SK-N-SH (cell line): ENCODE results near the gene MYO1F. TPM values are rescaled to one million over a fixed set of nuclear protein-coding genes. Genes with fewer than 3 reads are reported as not detected.

Source experiments
- CTCF ChIA-PET: fragments of 300-600, 350-600 bp; formaldehyde crosslinking; extraction: SDS; loops from one replicate; lab custom pipeline; 2021; lab: Yijun Ruan, JAX
- POLR2A ChIA-PET: fragments of 350-600 bp; sonication (Branson Sonifier 250); formaldehyde crosslinking; extraction: SDS; loops from one replicate; lab custom pipeline; 2020; ENCODE audit warnings: antibody characterized with exemption, inconsistent platforms; lab: Yijun Ruan, JAX
- DNase-seq: peaks from one replicate; pipeline ENCODE4 v3.0.0; 2012
- H2AFZ ChIP-seq: fragments of 200-600 bp; sonication (generic); 2 replicates; pipeline ENCODE4 v1.8.1; 2016; ENCODE audit warnings: antibody characterized with exemption, mild to moderate bottlenecking, low read depth
- H3F3A ChIP-seq: fragments of 200-600 bp; sonication (generic); replicated peaks from 2 replicates; pipeline ENCODE3; 2016; ENCODE audit warnings: antibody characterized with exemption, mild to moderate bottlenecking; ENCODE audit not compliant: insufficient read depth
- H3K27ac ChIP-seq, 2 experiments: fragments of 200-500 bp in 1 of 2; fragments of 200-600 bp in 1 of 2; sonication (Bioruptor generic) in 1 of 2; sonication (generic), shearing (Covaris generic) in 1 of 2; 2 replicates each; pipeline versions ENCODE4 v1.5.1 to v1.6.1; 2014 to 2016; ENCODE audit warnings: low read depth in 2 of 2, inconsistent platforms in 1 of 2, low read length in 1 of 2, mild to moderate bottlenecking in 1 of 2, mixed read lengths in 1 of 2
- H3K27me3 ChIP-seq: fragments of 200-600 bp; sonication (generic), shearing (Covaris generic); 2 replicates; pipeline ENCODE4 v1.6.1; 2016; ENCODE audit warnings: mixed run types; ENCODE audit not compliant: insufficient read depth
- H3K36me3 ChIP-seq, 2 experiments: fragments of 200-500 bp in 1 of 2; fragments of 200-600 bp in 1 of 2; sonication (Bioruptor generic) in 1 of 2; sonication (generic) in 1 of 2; replicated peaks in 1 of 2; 2 replicates each; pipeline versions ENCODE3 to v1.5.1; 2014 to 2016; ENCODE audit warnings: low read length in 1 of 2, mild to moderate bottlenecking in 1 of 2; ENCODE audit not compliant: insufficient read depth in 2 of 2, control insufficient read depth in 1 of 2
- H3K4me1 ChIP-seq, 2 experiments: fragments of 200-500 bp in 1 of 2; fragments of 200-600 bp in 1 of 2; sonication (Bioruptor generic) in 1 of 2; sonication (generic), shearing (Covaris generic) in 1 of 2; 2 replicates each; pipeline versions ENCODE4 v1.5.1 to v1.6.1; 2014 to 2016; ENCODE audit warnings: low read depth in 1 of 2, low read length in 1 of 2, mixed run types in 1 of 2; ENCODE audit not compliant: insufficient read depth in 2 of 2, control insufficient read depth in 1 of 2
- H3K4me2 ChIP-seq: fragments of 200-600 bp; sonication (generic), shearing (Covaris generic); 2 replicates; pipeline ENCODE4 v1.6.1; 2017; ENCODE audit warnings: mixed run types
- H3K4me3 ChIP-seq, 2 experiments: fragments of 200-500 bp in 1 of 2; fragments of 200-600 bp in 1 of 2; sonication (Bioruptor generic) in 1 of 2; sonication (generic), shearing (Covaris generic) in 1 of 2; 2 replicates each; pipeline versions ENCODE4 v1.5.1 to v1.8.1; 2014 to 2016; ENCODE audit warnings: low read depth in 2 of 2, inconsistent platforms in 1 of 2, low read length in 1 of 2, mild to moderate bottlenecking in 1 of 2, mixed read lengths in 1 of 2, moderate library complexity in 1 of 2
- H3K79me2 ChIP-seq: fragments of 200-600 bp; sonication (generic); 2 replicates; pipeline ENCODE4 v1.8.1; 2017; ENCODE audit warnings: mild to moderate bottlenecking; ENCODE audit not compliant: insufficient read depth
- H3K9ac ChIP-seq: fragments of 200-600 bp; sonication (generic); 2 replicates; pipeline ENCODE4 v1.6.1; 2017; ENCODE audit warnings: mixed run types
- H3K9me2 ChIP-seq: fragments of 200-600 bp; sonication (generic); 2 replicates; pipeline ENCODE4 v1.6.1; 2017; ENCODE audit warnings: mixed run types
- H3K9me3 ChIP-seq: fragments of 200-600 bp; sonication (generic); 2 replicates; pipeline ENCODE4 v1.6.1; 2017; ENCODE audit warnings: mixed run types, mild to moderate bottlenecking, moderate library complexity
- H4K20me1 ChIP-seq: fragments of 200-600 bp; sonication (generic); 2 replicates; pipeline ENCODE4 v1.6.1; 2017; ENCODE audit warnings: mild to moderate bottlenecking, mixed run types; ENCODE audit not compliant: insufficient read depth
- CHD2 ChIP-seq: fragments of 150-350 bp; IDR thresholded peaks from 2 replicates; pipeline ENCODE4 v1.6.1; 2018; ENCODE audit warnings: low read length; ENCODE audit not compliant: partially characterized antibody
- CTCF ChIP-seq: fragments of 200-600 bp; sonication (generic); IDR thresholded peaks from 2 replicates; pipeline ENCODE4 v1.6.1; 2017; ENCODE audit warnings: antibody characterized with exemption, mild to moderate bottlenecking, moderate library complexity
- ELF1 ChIP-seq: IDR thresholded peaks from 2 replicates; pipeline ENCODE4 v1.4.0; 2012
- EP300 ChIP-seq, 2 experiments: IDR thresholded peaks; 2 replicates each; pipeline versions ENCODE4 v1.4.0 to v1.6.1; 2012; ENCODE audit warnings: borderline replicate concordance in 1 of 2, low read depth in 1 of 2, low read length in 1 of 2
- FOXM1 ChIP-seq: IDR thresholded peaks from 2 replicates; pipeline ENCODE4 v1.4.0; 2012; ENCODE audit warnings: low read depth, mild to moderate bottlenecking
- GATA2 ChIP-seq: sonication (generic); formaldehyde crosslinking; IDR thresholded peaks from 2 replicates; pipeline ENCODE4 v1.5.0; 2020; ENCODE audit warnings: mild to moderate bottlenecking, missing genetic modification reagents
- JUND ChIP-seq: IDR thresholded peaks from 2 replicates; pipeline ENCODE4 v1.4.0; 2012
- MEF2A ChIP-seq: IDR thresholded peaks from 2 replicates; pipeline ENCODE4 v1.4.0; 2012; ENCODE audit warnings: low read depth, borderline replicate concordance
- MXI1 ChIP-seq: IDR thresholded peaks from 2 replicates; pipeline ENCODE4 v1.6.1; 2012; ENCODE audit warnings: mild to moderate bottlenecking, low read depth, low read length, improper control_type of control experiment
- NRF1 ChIP-seq: IDR thresholded peaks from 2 replicates; pipeline ENCODE4 v1.6.1; 2012; ENCODE audit warnings: low read depth, mild to moderate bottlenecking, low read length
- PBX3 ChIP-seq: IDR thresholded peaks from 2 replicates; pipeline ENCODE4; 2012
- POLR2AphosphoS5 ChIP-seq: IDR thresholded peaks from 2 replicates; pipeline ENCODE4 v1.6.1; 2012; ENCODE audit warnings: low read depth, low read length
- RAD21 ChIP-seq: IDR thresholded peaks from 2 replicates; pipeline ENCODE4 v1.6.1; 2012; ENCODE audit warnings: mild to moderate bottlenecking, low read length
- REST ChIP-seq: IDR thresholded peaks from 2 replicates; pipeline ENCODE4 v1.6.1; 2012; ENCODE audit warnings: mild to moderate bottlenecking, low read depth, low read length, moderate library complexity
- RFX5 ChIP-seq: IDR thresholded peaks from 2 replicates; pipeline ENCODE4 v1.6.1; 2012; ENCODE audit warnings: mild to moderate bottlenecking, improper control_type of control experiment, low read length
- SIN3A ChIP-seq: IDR thresholded peaks from 2 replicates; pipeline ENCODE4 v1.6.1; 2012; ENCODE audit warnings: low read depth, mild to moderate bottlenecking, low read length, moderate library complexity, borderline replicate concordance
- SMC3 ChIP-seq: IDR thresholded peaks from 2 replicates; pipeline ENCODE4 v1.6.1; 2012; ENCODE audit warnings: low read depth, low read length, improper control_type of control experiment
- TEAD4 ChIP-seq: IDR thresholded peaks from 2 replicates; pipeline ENCODE4 v1.4.0; 2012; ENCODE audit warnings: mild to moderate bottlenecking, borderline replicate concordance; ENCODE audit not compliant: insufficient read depth
- USF1 ChIP-seq: IDR thresholded peaks from 2 replicates; pipeline ENCODE4 v1.4.0; 2012; ENCODE audit warnings: low read depth, borderline replicate concordance
- ZBTB33 ChIP-seq: IDR thresholded peaks from 2 replicates; pipeline ENCODE4 v1.4.0; 2012; ENCODE audit warnings: low read depth, borderline replicate concordance
- WGBS: methylation state at CpG from one replicate; pipeline ENCODE4 v1.1.6; 2017; ENCODE audit warnings: low lambda C conversion rate; 5-methylcytosine and 5-hydroxymethylcytosine counted together
- polyA plus RNA-seq, 3 experiments: library from polyadenylated mRNA; depleted of rRNA; stranded (reverse); fragments of >200 nt; gene quantifications; 2 replicates each; pipeline ENCODE4 v1.2.3, GENCODE V29; 2012

Gene MYO1F
- polyA plus RNA-seq (2012; rRNA removed) = 0.24 and 0.51 TPM in 2 replicates
- 0.14 and 0.21 TPM in 2 replicates for polyA plus RNA-seq (2012; cell fraction: cytosol; rRNA removed)
- polyA plus RNA-seq (2012; cell fraction: nucleus; rRNA removed) = 0.45 and 0.69 TPM in 2 replicates

GRCh38 chr19:8577247-8577646, at the start of gene MYO1F:
Gene MYO1F, minus strand, starts transcription at chr19:8577442. Its CDS starts 133 bp downstream, at chr19:8577309.
- POLR2A ChIA-PET = no interaction called here
- CTCF ChIA-PET = interaction anchor here (1.2 to 6.8 kb wide), 9 partner anchors 10 to 226 kb away, joined by 3 to 152 read pairs (median 45); no protein-coding TSS in a partner anchor

More at GRCh38 chr19:8577247-8577646, at the start of gene MYO1F:
- no peaks in the 10 kb centered on the region for H3K9me2 ChIP-seq
- no peaks in the 10 kb centered on the region for H3K36me3 ChIP-seq
- H2AFZ ChIP-seq = no peak within 1 kb of the TSS
- no peaks in the 10 kb centered on the region for H3K9me3 ChIP-seq
- no peaks in the 10 kb centered on the region; the same call in 1 of the 2 replicates for H3K27me3 ChIP-seq
- no peak within 1 kb of the TSS for H3K27ac ChIP-seq
- H3K4me2 ChIP-seq = no peak within 1 kb of the TSS
- no peaks in the 10 kb centered on the region for H4K20me1 ChIP-seq
- 30% methylated on average over 6 of the region's 7 CpGs for WGBS
- no peak within 1 kb of the TSS for H3K4me3 ChIP-seq
- H3F3A ChIP-seq = peaks cover 10% of the 10 kb centered on the region
- DNase-seq = no peak
- no peaks in the 10 kb centered on the region for H3K79me2 ChIP-seq
- H3K9ac ChIP-seq = no peak within 1 kb of the TSS
- TF ChIP-seq RFX5 (no peak), PBX3 (no peak), POLR2AphosphoS5 (no peak), MXI1 (no peak), CHD2 (no peak), ZBTB33 (no peak), GATA2 (CRISPR knock-in tag) (no peak), EP300 (IDR thresholded peaks at IDR 0.05; ENCODE audit: borderline replicate concordance in 1 of 2, low read depth in 1 of 2, low read length in 1 of 2) (no peak), SMC3 (no peak), NRF1 (no peak), ELF1 (no peak), JUND (no peak), TEAD4 (no peak), CTCF (no peak), USF1 (no peak), RAD21 (no peak), FOXM1 (no peak), REST (no peak), SIN3A (no peak), MEF2A (no peak)
- no peaks in the 10 kb centered on the region; a peak in 1 of 4 replicates for H3K4me1 ChIP-seq
